ENCODE data around the gene AFF1.

GRCh38 chr4:87165892-87166291 is 231.1 kb downstream of the AFF1 start:
- no peak for TF ChIP-seq CTCF (IDR thresholded peaks at IDR 0.05; ENCODE audit: low read length)
- TF ChIP-seq EZH2 (optimal IDR thresholded peaks at IDR 0.05; ENCODE audit: low read depth, low read length): no peak
